ENCODE data around the gene TRIM61. TPM values are rescaled to one million over a fixed set of nuclear protein-coding genes. Genes with fewer than 3 reads are reported as not detected.

TRIM61 gene
- 1 to 10 TPM in 2 of 4 donors, under 1 TPM in 1, not detected in 1; 0.66 to 1.5 (median 1.0) TPM for total RNA-seq

- TF ChIP-seq, protein P1, sequence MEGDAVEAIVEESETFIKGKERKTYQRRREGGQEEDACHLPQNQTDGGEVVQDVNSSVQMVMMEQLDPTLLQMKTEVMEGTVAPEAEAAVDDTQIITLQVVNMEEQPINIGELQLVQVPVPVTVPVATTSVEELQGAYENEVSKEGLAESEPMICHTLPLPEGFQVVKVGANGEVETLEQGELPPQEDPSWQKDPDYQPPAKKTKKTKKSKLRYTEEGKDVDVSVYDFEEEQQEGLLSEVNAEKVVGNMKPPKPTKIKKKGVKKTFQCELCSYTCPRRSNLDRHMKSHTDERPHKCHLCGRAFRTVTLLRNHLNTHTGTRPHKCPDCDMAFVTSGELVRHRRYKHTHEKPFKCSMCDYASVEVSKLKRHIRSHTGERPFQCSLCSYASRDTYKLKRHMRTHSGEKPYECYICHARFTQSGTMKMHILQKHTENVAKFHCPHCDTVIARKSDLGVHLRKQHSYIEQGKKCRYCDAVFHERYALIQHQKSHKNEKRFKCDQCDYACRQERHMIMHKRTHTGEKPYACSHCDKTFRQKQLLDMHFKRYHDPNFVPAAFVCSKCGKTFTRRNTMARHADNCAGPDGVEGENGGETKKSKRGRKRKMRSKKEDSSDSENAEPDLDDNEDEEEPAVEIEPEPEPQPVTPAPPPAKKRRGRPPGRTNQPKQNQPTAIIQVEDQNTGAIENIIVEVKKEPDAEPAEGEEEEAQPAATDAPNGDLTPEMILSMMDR (IDR thresholded peaks at IDR 0.05; ENCODE audit: low read depth) = no peak
These were observed at the start of gene TRIM61 for GRCh38 chr4:164977243-164978164. Gene TRIM61, minus strand, starts transcription at chr4:164977657. Its CDS starts 7,655 bp downstream, at chr4:164970002.

- TF ChIP-seq, protein P1 (IDR thresholded peaks at IDR 0.05; ENCODE audit: low read depth) = no peak
These were observed 39.5 kb upstream of the TRIM61 start for GRCh38 chr4:165016971-165017370.

GRCh38 chr4:165013691-165014090 lies 36.2 kb upstream of the TRIM61 start:
- TF ChIP-seq, protein P1 (IDR thresholded peaks at IDR 0.05; ENCODE audit: low read depth) = no peak

DNA sequence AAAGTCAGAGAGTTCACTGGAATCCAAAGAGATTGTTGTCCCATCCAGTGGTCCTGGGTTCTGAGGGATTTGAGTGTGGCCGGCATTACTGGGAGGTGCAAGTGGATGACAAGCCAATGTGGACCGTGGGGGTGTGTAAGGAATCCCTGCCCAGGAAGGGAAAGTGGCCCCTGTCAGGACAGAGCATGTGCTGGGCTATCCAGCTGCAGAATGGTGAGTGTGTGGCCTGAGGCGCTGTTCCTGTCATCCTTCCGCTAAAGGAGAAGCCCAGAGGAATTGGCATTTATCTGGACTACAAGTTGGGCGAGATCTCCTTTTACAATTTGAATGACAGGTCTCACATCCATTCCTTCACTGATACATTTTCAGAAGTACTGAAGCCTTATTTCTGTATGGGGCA lies 33.9 kb upstream of the TRIM61 start:
- TF ChIP-seq, protein P1 (IDR thresholded peaks at IDR 0.05; ENCODE audit: low read depth) = no peak

DNA sequence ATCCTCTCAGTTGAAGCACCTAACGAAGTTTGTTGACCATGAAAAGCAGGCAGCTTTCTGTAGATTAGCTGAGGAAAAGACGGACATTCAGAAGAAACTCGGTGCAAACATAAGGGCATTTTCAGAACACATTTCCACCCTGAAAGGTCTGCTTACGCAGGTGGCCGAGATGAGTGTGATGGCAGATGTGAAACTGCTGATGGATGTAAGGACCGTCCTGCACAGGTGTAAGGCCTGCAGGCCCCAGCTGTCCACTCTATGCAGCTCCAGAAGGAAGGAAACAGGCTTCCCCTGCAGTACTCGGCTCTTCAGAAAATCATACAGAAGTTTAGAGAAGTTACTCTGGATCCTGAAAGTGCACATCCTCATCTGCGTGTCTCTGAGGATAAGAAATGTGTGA lies 33.5 kb upstream of the TRIM61 start:
- TF ChIP-seq, protein P1 (IDR thresholded peaks at IDR 0.05; ENCODE audit: low read depth) = no peak

GRCh38 chr4:165010487-165010886 lies 33.0 kb upstream of the TRIM61 start:
- TF ChIP-seq, protein P1 (IDR thresholded peaks at IDR 0.05; ENCODE audit: low read depth) = no peak

DNA sequence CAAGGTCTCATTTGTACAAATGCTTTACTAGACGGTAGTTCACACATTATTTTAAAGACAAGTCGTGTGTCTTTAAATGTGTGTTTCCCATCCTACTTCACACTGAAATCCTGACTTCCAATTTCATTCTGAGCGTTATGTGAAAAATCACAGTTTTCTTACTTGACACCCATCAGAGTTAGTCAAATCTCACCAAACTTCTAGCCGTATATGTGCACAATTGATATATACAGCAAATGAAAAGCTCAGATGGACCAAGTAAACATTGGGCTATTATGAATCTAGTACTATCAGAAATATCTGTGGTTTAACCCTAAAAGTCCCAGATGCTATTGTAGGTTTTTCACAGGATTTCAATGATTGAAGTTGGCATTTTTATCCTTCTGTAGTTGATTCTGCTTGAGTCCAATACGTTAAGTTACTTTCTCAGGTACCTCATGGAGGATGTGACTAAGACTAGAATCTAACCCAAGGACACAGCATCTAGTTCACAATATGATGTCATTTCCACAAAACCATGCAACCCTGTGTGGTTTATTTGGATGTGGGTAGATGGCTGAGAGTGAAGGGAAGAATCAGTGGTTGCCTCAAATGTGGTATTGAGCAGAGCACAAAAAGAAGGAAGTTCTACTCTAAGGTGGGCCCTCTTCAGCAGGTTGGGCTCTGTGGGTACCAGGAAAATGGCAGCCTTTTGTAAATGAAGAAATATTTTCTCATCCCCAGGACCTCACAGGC lies 32.2 kb upstream of the TRIM61 start:
- TF ChIP-seq, protein P1 (IDR thresholded peaks at IDR 0.05; ENCODE audit: low read depth) = no peak
